PC-3 (cell line): ENCODE data around the gene PRSS50. TPM values are rescaled to one million over a fixed set of nuclear protein-coding genes. Genes with fewer than 3 reads are reported as not detected.

Source experiments
- ATAC-seq: fragments of 200-7000 bp; cut with Tn5 transposase; 2 replicates; pipeline ENCODE4 v1.9.1; 2020; ENCODE audit warnings: mild to moderate bottlenecking, moderate library complexity
- BruUV-seq: library from RNA; stranded (reverse); fragments of 400-500 nt; replicated peaks from 2 replicates; lab custom pipeline; 2021; lab: Mats Ljungman, UMichigan
- CTCF ChIA-PET: fragments of 300-600 bp; sonication (Branson Sonifier 250); formaldehyde crosslinking; loops from one replicate; lab custom pipeline; 2022; ENCODE audit warnings: antibody characterized with exemption; lab: Charles Lee
- POLR2A ChIA-PET: fragments of 300-600 bp; sonication (Branson Sonifier 250); formaldehyde crosslinking; loops from one replicate; lab custom pipeline; 2022; ENCODE audit warnings: antibody characterized with exemption; ENCODE audit not compliant: unreplicated experiment; lab: Charles Lee
- DNase-seq: peaks from one replicate; pipeline ENCODE4 v3.0.0-alpha.2; 2015
- H2AFZ ChIP-seq: fragments of 300-600 bp; sonication (generic); 2 replicates; pipeline ENCODE4 v1.6.0; 2016; ENCODE audit warnings: antibody characterized with exemption, low read length
- H3F3A ChIP-seq: fragments of 300-600 bp; sonication (generic); one replicate; pipeline ENCODE4 v1.6.0; 2017; ENCODE audit warnings: antibody characterized with exemption, low read length, control low read depth, mild to moderate bottlenecking; ENCODE audit not compliant: unreplicated experiment
- H3K27ac ChIP-seq: fragments of 300-600 bp; sonication (generic); 2 replicates; pipeline ENCODE4 v1.5.1; 2016; ENCODE audit warnings: mild to moderate bottlenecking, low read length
- H3K27me3 ChIP-seq: fragments of 300-600 bp; sonication (generic); 2 replicates; pipeline ENCODE4 v1.6.1; 2016; ENCODE audit warnings: low read length, mixed read lengths
- H3K36me3 ChIP-seq: fragments of 300-600 bp; sonication (generic); 2 replicates; pipeline ENCODE4 v1.6.1; 2016; ENCODE audit warnings: low read depth, mixed run types, low read length, mixed read lengths
- H3K4me1 ChIP-seq: fragments of 300-600 bp; sonication (generic); 2 replicates; pipeline ENCODE4 v1.5.1; 2016; ENCODE audit warnings: low read length; ENCODE audit not compliant: insufficient read depth
- H3K4me2 ChIP-seq: fragments of 300-600 bp; sonication (generic); 2 replicates; pipeline ENCODE4 v1.6.0; 2016; ENCODE audit warnings: low read length
- H3K4me3 ChIP-seq: fragments of 300-600 bp; sonication (generic); 2 replicates; pipeline ENCODE4 v1.5.1; 2016; ENCODE audit warnings: mild to moderate bottlenecking, low read length, mixed read lengths
- H3K79me2 ChIP-seq: fragments of 300-600 bp; sonication (generic); 2 replicates; pipeline ENCODE4 v1.6.1; 2017; ENCODE audit warnings: low read length, mixed read lengths
- H3K9ac ChIP-seq: fragments of 300-600 bp; sonication (generic); 2 replicates; pipeline ENCODE4 v1.6.0; 2016; ENCODE audit warnings: mild to moderate bottlenecking, low read length
- H3K9me2 ChIP-seq: fragments of 300-600 bp; sonication (generic); replicated peaks from 2 replicates; pipeline ENCODE4 v1.6.1; 2016; ENCODE audit warnings: mixed run types, low read length, mixed read lengths
- H3K9me3 ChIP-seq: fragments of 300-600 bp; sonication (generic); 2 replicates; pipeline ENCODE4 v1.6.1; 2016; ENCODE audit warnings: low read length, mixed read lengths
- H4K20me1 ChIP-seq: fragments of 300-600 bp; sonication (generic); 2 replicates; pipeline ENCODE4 v1.6.1; 2016; ENCODE audit warnings: low read length, mixed read lengths
- CTCF ChIP-seq: fragments of 300-600 bp; sonication (generic); conservative IDR thresholded peaks from 2 replicates; pipeline ENCODE4 v1.5.1; 2017; ENCODE audit warnings: antibody characterized with exemption, low read depth, mild to moderate bottlenecking, low read length
- EZH2 ChIP-seq: fragments of 300-600 bp; sonication (generic); IDR thresholded peaks from one replicate; pipeline ENCODE4 v1.6.1; 2017; ENCODE audit warnings: antibody characterized with exemption, mild to moderate bottlenecking, low read length; ENCODE audit not compliant: unreplicated experiment
- EZH2phosphoT487 ChIP-seq: fragments of 300-600 bp; sonication (generic); IDR thresholded peaks from 2 replicates; pipeline ENCODE4 v1.6.1; 2018; ENCODE audit warnings: mild to moderate bottlenecking, antibody characterized with exemption, low read length, borderline replicate concordance
- intact Hi-C: fragments of 100-400 bp; cut with micrococcal nuclease; formaldehyde crosslinking; loops from 2 replicates; pipeline ENCODE4 v1.9.0; 2023
- total RNA-seq: library from RNA; depleted of rRNA; stranded (reverse); fragments of >200 nt; gene quantifications from 2 replicates; pipeline ENCODE4 v1.2.3, GENCODE V29; 2014

Gene PRSS50
- total RNA-seq, 1 experiment from 2014 or later = not detected

- H3K9me2 ChIP-seq = no peaks in the 10 kb centered on the region
- CTCF ChIA-PET = no interaction called here
- no peak overlapping the region for H2AFZ ChIP-seq
- no peak overlapping the region for H3K9ac ChIP-seq
- no peak overlapping the region for H3K4me2 ChIP-seq
- no peak overlapping the region for H3K4me3 ChIP-seq
- no peaks in the 10 kb centered on the region for H3K9me3 ChIP-seq
- POLR2A ChIA-PET = no interaction called here
- no TSS peak for BruUV-seq
- no peaks in the 10 kb centered on the region for H3K79me2 ChIP-seq
- no peaks in the 10 kb centered on the region for H4K20me1 ChIP-seq
- H3K27ac ChIP-seq = no peak overlapping the region
- intact Hi-C loops = no loop called here
- no peak for TF ChIP-seq EZH2
- no peak for TF ChIP-seq EZH2phosphoT487
- no peak for TF ChIP-seq CTCF
- ATAC-seq (peak; percentile 45), DNase-seq (no peak)
- H3K4me1 ChIP-seq = no peaks in the 10 kb centered on the region
- peaks cover 6% of the 10 kb centered on the region; the same call in 1 of the 2 replicates for H3K36me3 ChIP-seq
- no peaks in the 10 kb centered on the region for H3K27me3 ChIP-seq
- H3F3A ChIP-seq = no peaks in the 10 kb centered on the region
These were observed 41.7 kb downstream of the PRSS50 start for GRCh38 chr3:46675843-46676567.

GRCh38 chr3:46675426-46675825 lies 42.2 kb downstream of the PRSS50 start:
- Histone ChIP-seq H3K27me3 (no peaks in the 10 kb centered on the region), H3F3A (no peaks in the 10 kb centered on the region), H3K4me3 (no peak overlapping the region), H3K4me2 (no peak overlapping the region), H4K20me1 (no peaks in the 10 kb centered on the region), H3K9me3 (no peaks in the 10 kb centered on the region), H3K4me1 (no peaks in the 10 kb centered on the region), H3K9ac (no peak overlapping the region), H3K79me2 (no peaks in the 10 kb centered on the region), H2AFZ (no peak overlapping the region), H3K36me3 (peaks cover 6% of the 10 kb centered on the region; the same call in 1 of the 2 replicates), H3K27ac (no peak overlapping the region), H3K9me2 (no peaks in the 10 kb centered on the region)
- ChIA-PET POLR2A (no interaction called here), CTCF (no interaction called here)
- TF ChIP-seq EZH2 = no peak
- TF ChIP-seq EZH2phosphoT487 = no peak
- no peak for TF ChIP-seq CTCF
- intact Hi-C loops = no loop called here
- no peak for ATAC-seq
- DNase-seq = no peak
- BruUV-seq = no TSS peak
